Skeletal muscle tissue (tissue), 4 donors: ENCODE data around the gene ZDHHC11. TPM values are rescaled to one million over a fixed set of nuclear protein-coding genes. Genes with fewer than 3 reads are reported as not detected.
"Not testable (repeated sequence)": the region's sequence is repeated elsewhere in the genome, so short reads cannot be mapped to it uniquely, and the experiment has no call there.

Experiments
- H3K27ac ChIP-seq: one replicate; pipeline ENCODE4 v1.7.0; 2013; ENCODE audit warnings: mild to moderate bottlenecking, low read depth, low read length, inconsistent platforms
- H3K27me3 ChIP-seq, 3 donors: one replicate each; pipeline ENCODE4 v1.7.0; 2013; ENCODE audit warnings: low read length in 3 of 3; ENCODE audit not compliant: control insufficient read depth in 3 of 3, insufficient read depth in 3 of 3
- H3K36me3 ChIP-seq, 3 donors: one replicate each; pipeline ENCODE4 v1.7.0; 2013; ENCODE audit warnings: low read length in 3 of 3; ENCODE audit not compliant: control insufficient read depth in 3 of 3, insufficient read depth in 3 of 3
- H3K4me1 ChIP-seq, 3 donors: one replicate each; pipeline ENCODE4 v1.7.0; 2013; ENCODE audit warnings: low read length in 3 of 3, mild to moderate bottlenecking in 3 of 3; ENCODE audit not compliant: control insufficient read depth in 3 of 3, insufficient read depth in 3 of 3
- H3K4me3 ChIP-seq, 3 donors: one replicate each; pipeline ENCODE4 v1.7.0; 2013; ENCODE audit warnings: low read length in 3 of 3
- H3K9ac ChIP-seq, 3 donors: one replicate each; pipeline ENCODE4 v1.7.0; 2013; ENCODE audit warnings: low read length in 3 of 3, mild to moderate bottlenecking in 3 of 3, moderate library complexity in 2 of 3, low read depth in 1 of 3
- H3K9me3 ChIP-seq, 3 donors: one replicate each; pipeline ENCODE4 v1.7.0; 2013; ENCODE audit warnings: low read length in 3 of 3; ENCODE audit not compliant: control insufficient read depth in 3 of 3
- total RNA-seq: library from RNA; depleted of rRNA; stranded (reverse); fragments of >200 nt; gene quantifications from one replicate; pipeline ENCODE4 v1.2.3, GENCODE V29; 2014
- donor health status: Osteomylitis.

Gene ZDHHC11
- total RNA-seq, 1 donor from 2014 or later = 1.0 TPM

GRCh38 chr5:859798-860296, 9.1 kb upstream of the ZDHHC11 start:
- H3K4me3 ChIP-seq = no peak overlapping the region
- H3K9ac ChIP-seq = no peak overlapping the region
- H3K4me1 ChIP-seq = peaks cover 7 to 12% (median 11%) of the 10 kb centered on the region in 3 donors
- peaks cover 22 to 27% (median 23%) of the 10 kb centered on the region in 3 donors for H3K36me3 ChIP-seq
- H3K27me3 ChIP-seq = peaks cover 0 to 8% (median 4%) of the 10 kb centered on the region in 3 donors
- H3K9me3 ChIP-seq = no peaks in the 10 kb centered on the region
- no peak overlapping the region for H3K27ac ChIP-seq

- Histone ChIP-seq H3K9me3 (no peaks in the 10 kb centered on the region), H3K9ac (no peak overlapping the region), H3K27ac (no peak overlapping the region), H3K4me1 (peaks cover 7 to 12% (median 11%) of the 10 kb centered on the region in 3 donors), H3K4me3 (no peak overlapping the region), H3K36me3 (peaks cover 18 to 24% (median 19%) of the 10 kb centered on the region in 3 donors), H3K27me3 (peaks cover 1 to 12% (median 4%) of the 10 kb centered on the region in 3 donors)
These were observed 8.6 kb upstream of the ZDHHC11 start for GRCh38 chr5:859391-859790.

DNA sequence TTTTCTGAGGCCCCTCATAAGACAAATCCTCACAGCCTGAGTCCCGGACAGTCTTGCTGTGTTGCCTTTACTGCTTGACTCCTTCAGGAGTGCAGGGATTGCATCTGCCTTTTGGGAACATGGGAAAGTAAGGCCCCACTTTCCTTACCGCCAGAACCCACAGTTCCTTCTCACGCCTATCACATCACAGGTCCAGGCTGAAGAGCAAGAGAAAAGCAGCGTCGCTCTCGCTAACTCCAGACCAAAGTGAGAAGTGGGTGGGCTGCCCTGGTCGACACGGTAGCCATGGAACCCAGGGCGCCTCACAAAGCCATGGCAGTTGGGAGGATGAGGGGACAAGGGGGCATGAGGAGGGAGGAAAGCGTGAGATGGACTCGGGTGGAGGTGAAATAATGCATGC, 7.9 kb upstream of the ZDHHC11 start:
- Histone ChIP-seq H3K9me3 (no peaks in the 10 kb centered on the region), H3K36me3 (peaks cover 12 to 17% (median 14%) of the 10 kb centered on the region in 3 donors), H3K9ac (no peak overlapping the region), H3K27me3 (peaks cover 4 to 18% (median 8%) of the 10 kb centered on the region in 3 donors), H3K27ac (no peak overlapping the region), H3K4me3 (no peak overlapping the region), H3K4me1 (peaks cover 7 to 12% (median 11%) of the 10 kb centered on the region in 3 donors)

DNA sequence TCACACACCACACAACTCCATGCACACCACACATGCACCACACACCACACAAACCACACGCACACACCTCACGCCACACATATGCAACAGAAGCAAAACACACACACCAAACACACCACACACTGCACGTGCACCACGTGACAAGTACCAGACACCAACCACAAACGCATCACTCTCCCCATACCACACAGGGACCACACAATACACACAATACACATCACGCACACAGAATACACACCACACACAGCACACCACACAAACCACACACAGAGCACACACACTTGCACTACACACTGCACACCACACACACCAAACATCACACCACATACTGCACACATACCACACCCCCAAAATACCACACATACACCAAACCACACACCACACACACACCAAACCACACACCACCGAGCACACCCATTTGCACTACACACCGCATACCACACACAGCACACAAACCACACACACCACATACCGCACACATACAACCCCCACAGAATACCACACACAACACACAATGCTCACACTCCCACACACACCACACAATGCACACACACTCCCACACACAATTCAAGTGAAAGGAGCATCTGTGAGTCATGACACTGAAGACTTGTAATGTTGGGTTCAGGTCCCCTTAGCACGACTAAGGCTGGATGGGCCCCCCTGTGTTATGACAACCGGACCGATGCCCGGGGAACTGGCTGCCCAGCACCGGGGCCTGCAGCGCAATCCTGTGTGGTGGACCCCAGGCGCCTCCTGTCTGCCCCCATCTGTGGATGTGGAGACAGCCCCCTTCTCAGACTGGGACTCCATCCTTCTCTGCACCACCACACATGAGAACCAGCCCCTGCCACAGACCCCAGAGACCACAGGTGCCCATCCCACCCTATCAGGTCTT, 6.0 kb upstream of the ZDHHC11 start:
- no peak overlapping the region for H3K27ac ChIP-seq
- no peak overlapping the region for H3K9ac ChIP-seq
- H3K9me3 ChIP-seq = no peaks in the 10 kb centered on the region
- H3K27me3 ChIP-seq = peaks cover 18 to 32% (median 26%) of the 10 kb centered on the region in 3 donors
- H3K36me3 ChIP-seq = peaks cover 0 to 3% (median 0%) of the 10 kb centered on the region in 3 donors
- H3K4me3 ChIP-seq = no peak overlapping the region
- H3K4me1 ChIP-seq = no peaks in the 10 kb centered on the region

DNA sequence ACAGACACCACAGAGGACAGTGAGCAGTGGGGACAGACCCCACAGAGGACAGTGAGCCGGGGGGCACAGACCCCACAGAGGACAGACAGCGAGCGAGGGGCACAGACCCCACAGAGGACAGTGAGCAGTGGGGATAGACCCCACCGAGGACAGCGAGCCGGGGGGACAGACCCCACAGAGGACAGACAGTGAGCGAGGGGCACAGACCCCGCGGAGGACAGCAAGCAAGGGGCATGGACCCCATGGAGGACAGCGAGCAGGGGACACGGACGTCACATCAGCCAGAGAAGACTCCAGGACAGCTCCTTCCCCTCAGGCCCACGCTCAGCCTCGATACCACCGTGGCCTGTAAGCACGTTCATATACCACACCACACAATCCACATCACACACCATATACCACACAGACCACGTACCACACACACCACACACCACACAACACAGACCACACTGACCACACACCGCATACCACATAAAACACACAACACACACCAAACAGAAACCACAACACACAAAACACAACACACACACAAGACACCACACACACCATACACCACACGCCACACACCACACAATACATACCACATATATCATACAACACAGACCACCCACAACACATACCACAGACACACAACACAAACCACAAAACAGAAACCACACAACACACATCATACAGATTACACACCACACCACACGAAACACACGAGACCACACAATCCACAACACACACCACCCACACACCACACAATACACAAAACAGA, 5.2 kb upstream of the ZDHHC11 start:
- Histone ChIP-seq H3K4me1 (peaks cover 0 to 1% (median 0%) of the 10 kb centered on the region in 3 donors), H3K36me3 (peaks cover 0 to 3% (median 0%) of the 10 kb centered on the region in 3 donors), H3K9me3 (no peaks in the 10 kb centered on the region), H3K27me3 (peaks cover 19 to 34% (median 34%) of the 10 kb centered on the region in 3 donors), H3K9ac (no peak overlapping the region), H3K27ac (no peak overlapping the region), H3K4me3 (no peak overlapping the region)

GRCh38 chr5:854966-855743, 4.4 kb upstream of the ZDHHC11 start:
- H3K9ac ChIP-seq = no peak overlapping the region
- H3K27me3 ChIP-seq = peaks cover 24 to 42% (median 42%) of the 10 kb centered on the region in 3 donors
- no peak overlapping the region for H3K4me3 ChIP-seq
- peaks cover 0 to 5% (median 2%) of the 10 kb centered on the region in 3 donors for H3K4me1 ChIP-seq
- H3K27ac ChIP-seq = no peak overlapping the region
- H3K36me3 ChIP-seq = peaks cover 0 to under 1% (median 0%) of the 10 kb centered on the region in 3 donors
- no peaks in the 10 kb centered on the region for H3K9me3 ChIP-seq

DNA sequence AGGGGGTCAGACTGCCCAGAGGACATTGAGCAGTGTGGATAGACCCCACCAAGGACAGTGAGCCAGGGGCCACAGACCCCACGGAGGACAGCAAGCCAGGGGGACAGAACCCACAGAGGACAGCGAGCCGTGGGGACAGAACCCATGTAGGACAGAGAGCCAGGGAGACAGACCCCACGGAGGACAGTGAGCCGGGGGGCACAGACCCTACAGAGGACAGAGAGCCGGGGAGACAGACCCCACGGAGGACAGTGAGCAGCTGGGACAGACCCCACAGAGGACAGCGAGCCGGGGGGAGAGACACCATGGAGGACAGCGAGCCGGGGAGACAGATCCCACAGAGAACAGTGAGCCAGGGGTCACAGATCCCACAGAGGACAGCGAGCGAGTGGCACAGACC, 3.4 kb upstream of the ZDHHC11 start:
- peaks cover 4 to 10% (median 6%) of the 10 kb centered on the region in 3 donors for H3K4me1 ChIP-seq
- no peaks in the 10 kb centered on the region for H3K36me3 ChIP-seq
- no peak overlapping the region for H3K9ac ChIP-seq
- H3K9me3 ChIP-seq = no peaks in the 10 kb centered on the region
- H3K27me3 ChIP-seq = peaks cover 24 to 47% (median 45%) of the 10 kb centered on the region in 3 donors
- no peak overlapping the region for H3K4me3 ChIP-seq
- no peak overlapping the region for H3K27ac ChIP-seq

DNA sequence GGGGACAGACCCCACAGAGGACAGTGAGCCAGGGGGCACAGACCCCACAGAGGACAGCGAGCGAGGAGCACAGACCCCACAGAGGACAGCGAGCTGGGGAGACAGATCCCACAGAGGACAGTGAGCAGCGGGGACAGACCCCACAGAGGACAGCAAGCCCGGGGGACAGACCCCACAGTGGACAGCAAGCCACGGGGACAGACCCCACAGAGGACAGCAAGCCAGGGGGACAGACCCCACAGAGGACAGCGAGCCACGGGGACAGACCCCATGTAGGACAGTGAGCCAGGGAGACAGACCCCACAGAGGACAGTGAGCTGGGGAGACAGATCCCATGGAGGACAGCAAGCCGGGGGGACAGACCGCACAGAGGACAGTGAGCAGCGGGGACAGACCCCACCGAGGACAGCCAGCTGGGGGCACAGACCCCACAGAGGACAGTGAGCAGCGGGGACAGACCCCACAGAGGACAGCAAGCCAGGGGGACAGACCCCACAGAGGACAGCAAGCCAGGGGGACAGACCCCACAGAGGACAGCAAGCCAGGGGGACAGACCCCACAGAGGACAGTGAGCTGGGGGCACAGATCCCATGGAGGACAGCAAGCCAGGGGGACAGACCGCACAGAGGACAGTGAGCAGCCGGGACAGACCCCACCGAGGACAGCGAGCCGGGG, 2.8 kb upstream of the ZDHHC11 start:
- H3K9ac ChIP-seq, H3K9me3 ChIP-seq, H3K27ac ChIP-seq, H3K36me3 ChIP-seq, H3K4me3 ChIP-seq: not testable (repeated sequence)
- Histone ChIP-seq H3K4me1 (peaks cover 4 to 10% (median 6%) of the 10 kb centered on the region in 3 donors), H3K27me3 (peaks cover 24 to 47% (median 45%) of the 10 kb centered on the region in 3 donors)
